HG03060 (cell line): Measurements from ENCODE around the gene HTR2A.

ENCODE experiments used
- ATAC-seq: cut with Tn5 transposase; IDR thresholded peaks from one replicate; pipeline ENCODE4 v1.9.1; 2021; ENCODE audit warnings: low read depth, moderate number of reproducible peaks; ENCODE audit not compliant: unreplicated experiment

The HTR2A gene

GRCh38 chr13:46874006-46874405 lies 22.8 kb downstream of the HTR2A start:
- no peak for ATAC-seq

- ATAC-seq, result no peak
Measured at GRCh38 chr13:46871557-46871956, 25.3 kb downstream of the HTR2A start.

GRCh38 chr13:46868091-46868490 lies 28.8 kb downstream of the HTR2A start:
- no peak for ATAC-seq

- no peak for ATAC-seq
Measured at GRCh38 chr13:46866150-46866549, 30.7 kb downstream of the HTR2A start.

- no peak for ATAC-seq
Measured at GRCh38 chr13:46864941-46865340, 31.9 kb downstream of the HTR2A start.

- no peak for ATAC-seq
Measured at GRCh38 chr13:46861959-46862358, 34.9 kb downstream of the HTR2A start.

- ATAC-seq, result no peak
Measured at GRCh38 chr13:46860722-46861121, 36.1 kb downstream of the HTR2A start.

- no peak for ATAC-seq
Measured at GRCh38 chr13:46858776-46859175, 38.1 kb downstream of the HTR2A start.

- ATAC-seq, result no peak
Measured at GRCh38 chr13:46858163-46858562, 38.7 kb downstream of the HTR2A start.

- no peak for ATAC-seq
Measured at GRCh38 chr13:46855664-46856063, 41.2 kb downstream of the HTR2A start.

GRCh38 chr13:46855166-46855565 lies 41.7 kb downstream of the HTR2A start:
- ATAC-seq, result no peak

- no peak for ATAC-seq
Measured at GRCh38 chr13:46852168-46852567, 44.7 kb downstream of the HTR2A start.

- no peak for ATAC-seq
Measured at GRCh38 chr13:46850214-46850613, 46.6 kb downstream of the HTR2A start.

GRCh38 chr13:46846726-46847125 lies 50.1 kb downstream of the HTR2A start:
- no peak for ATAC-seq

- no peak for ATAC-seq
Measured at GRCh38 chr13:46845146-46845545, 51.7 kb downstream of the HTR2A start.

- no peak for ATAC-seq
Measured at GRCh38 chr13:46844431-46844830, 52.4 kb downstream of the HTR2A start.

- no peak for ATAC-seq
Measured at GRCh38 chr13:46839399-46839798, 57.5 kb downstream of the HTR2A start.

GRCh38 chr13:46834657-46835056 lies 62.2 kb downstream of the HTR2A start:
- ATAC-seq, result no peak

- ATAC-seq, result no peak
Measured at GRCh38 chr13:46831588-46832194, 65.2 kb downstream of the HTR2A start.

GRCh38 chr13:46830405-46831005 lies 66.3 kb downstream of the HTR2A start:
- ATAC-seq, result no peak

- ATAC-seq, result no peak
Measured at GRCh38 chr13:46822551-46822950, 74.3 kb downstream of the HTR2A start.

GRCh38 chr13:46817838-46818476 lies 78.9 kb downstream of the HTR2A start:
- no peak for ATAC-seq
